Measurements from ENCODE around the gene SSH3. TPM values are rescaled to one million over a fixed set of nuclear protein-coding genes. Genes with fewer than 3 reads are reported as not detected.

Gene SSH3
- total RNA-seq, 3 donors from 2014 or later, result 55.8 to 87.0 (median 57.6) TPM

GRCh38 chr11:67353317-67354074 is 50.2 kb downstream of the SSH3 start, which contains the start of gene POLD4:
POLD4 (minus strand) TSS chr11:67353546; CDS start chr11:67353399, 147 bp downstream.
- Histone ChIP-seq H3K4me3 (peak within 1 kb of the TSS; percentile 67), H3K4me1 (ENCODE audit: low read depth) (peaks cover 57% of the 10 kb centered on the region), H3K36me3 (ENCODE audit: low read depth) (no peaks in the 10 kb centered on the region), H3K9me3 (no peaks in the 10 kb centered on the region)
- ATAC-seq (peak; percentile 76), DNase-seq (peak; percentile 99 to 100 (median 99))
- intact Hi-C loops (cut with DNase I, micrococcal nuclease), result no loop called here
- TF ChIP-seq CTCF (IDR thresholded peaks at IDR 0.05), result no peak

DNA sequence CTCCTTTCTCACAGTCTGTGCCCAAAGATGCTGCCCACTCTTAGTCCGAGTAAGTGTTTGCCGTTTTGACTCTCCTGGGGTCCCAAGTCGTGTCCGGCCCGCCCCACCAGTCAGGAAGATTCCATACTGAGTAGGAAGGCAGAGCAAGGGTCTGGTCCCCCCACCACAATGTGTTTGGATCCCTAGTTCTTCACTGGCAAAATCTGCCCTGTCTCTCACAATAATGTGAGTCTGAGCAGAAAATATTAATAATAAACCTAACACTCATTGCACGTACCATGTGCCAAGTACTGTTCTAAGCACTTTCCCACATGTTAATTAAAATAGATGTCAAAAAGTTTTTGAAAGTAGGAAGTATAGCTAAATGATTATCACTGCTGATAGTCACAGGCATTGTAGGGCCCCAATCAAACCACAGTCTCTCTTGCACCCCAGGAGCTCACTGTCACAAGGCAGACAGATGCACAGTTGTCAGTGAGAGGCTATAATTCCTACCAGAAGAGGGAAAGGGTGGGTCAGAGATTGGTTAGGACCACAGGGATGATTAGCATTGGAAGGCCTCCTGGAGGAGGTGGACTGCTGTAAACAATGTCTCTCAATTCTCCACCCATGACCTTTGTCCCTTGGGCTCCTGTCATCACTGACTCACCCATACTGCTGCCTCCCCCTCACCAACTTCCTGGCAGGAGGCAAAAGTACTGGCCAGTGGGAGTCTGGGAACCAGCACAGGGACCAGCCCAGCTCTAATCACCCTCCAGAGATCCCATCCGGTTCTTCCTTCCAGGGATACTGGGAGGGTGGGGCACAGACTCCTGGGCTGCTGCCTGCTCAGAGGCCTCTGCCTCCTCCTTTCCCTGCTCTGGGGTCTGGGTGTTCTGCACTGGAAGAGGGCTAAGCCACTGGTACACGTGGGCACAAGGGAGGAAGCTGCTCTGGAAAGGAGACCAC is 51.0 kb downstream of the SSH3 start:
- H3K36me3 ChIP-seq (ENCODE audit: low read depth), result no peaks in the 10 kb centered on the region
- no peak for TF ChIP-seq CTCF (IDR thresholded peaks at IDR 0.05)
- intact Hi-C loops (cut with DNase I, micrococcal nuclease), result no loop called here
- no peak overlapping the region for H3K4me3 ChIP-seq
- peak; percentile 62 for ATAC-seq
- H3K9me3 ChIP-seq, result no peaks in the 10 kb centered on the region
- DNase-seq, result peak; percentile 85 to 90 (median 88)
- H3K4me1 ChIP-seq (ENCODE audit: low read depth), result peaks cover 57% of the 10 kb centered on the region

DNA sequence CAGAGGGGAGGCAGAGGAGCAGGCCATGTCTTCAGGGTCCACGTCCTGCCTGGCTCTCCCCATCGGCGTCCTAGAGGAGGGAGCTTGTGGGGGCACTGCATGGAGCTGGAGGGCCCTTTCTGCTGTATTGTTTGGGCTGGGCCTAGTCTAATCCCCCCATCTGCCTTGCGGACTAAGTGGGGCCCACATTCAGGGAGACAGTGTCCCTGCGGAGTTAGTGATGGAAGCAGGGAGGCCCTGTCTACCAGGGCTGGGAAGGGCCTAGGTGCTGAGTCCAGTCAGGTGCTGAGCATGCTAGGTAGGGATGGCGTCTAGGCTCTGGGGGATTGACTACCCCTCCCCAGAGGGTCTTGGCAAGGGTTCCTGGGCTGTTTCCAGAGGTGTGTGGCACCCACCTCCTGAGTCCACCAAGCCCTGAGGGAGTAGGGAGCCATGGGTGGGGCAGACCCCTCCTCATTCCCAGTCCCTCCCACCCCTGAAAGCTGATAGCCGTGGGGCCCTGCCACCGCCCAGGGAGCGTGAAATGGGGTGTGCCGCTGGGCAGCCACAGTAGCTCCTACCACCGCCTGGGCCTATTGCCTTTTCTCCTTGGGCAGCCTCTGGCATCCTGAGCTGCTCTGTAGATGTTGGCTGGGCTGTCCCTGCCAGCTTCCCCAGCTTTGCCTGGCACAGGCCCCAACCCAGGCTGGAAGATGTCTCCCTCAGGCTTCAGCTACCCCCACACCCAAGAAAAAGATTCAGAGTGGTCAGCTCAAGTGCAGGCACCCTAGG is 51.9 kb downstream of the SSH3 start:
- TF ChIP-seq CTCF (IDR thresholded peaks at IDR 0.05), result no peak
- Histone ChIP-seq H3K9me3 (no peaks in the 10 kb centered on the region), H3K4me3 (no peak overlapping the region), H3K36me3 (ENCODE audit: low read depth) (no peaks in the 10 kb centered on the region), H3K4me1 (ENCODE audit: low read depth) (peaks cover 57% of the 10 kb centered on the region)
- DNase-seq, result peak; percentile 45 to 65 (median 63)
- no peak for ATAC-seq
- intact Hi-C loops (cut with DNase I, micrococcal nuclease), result no loop called here

DNA sequence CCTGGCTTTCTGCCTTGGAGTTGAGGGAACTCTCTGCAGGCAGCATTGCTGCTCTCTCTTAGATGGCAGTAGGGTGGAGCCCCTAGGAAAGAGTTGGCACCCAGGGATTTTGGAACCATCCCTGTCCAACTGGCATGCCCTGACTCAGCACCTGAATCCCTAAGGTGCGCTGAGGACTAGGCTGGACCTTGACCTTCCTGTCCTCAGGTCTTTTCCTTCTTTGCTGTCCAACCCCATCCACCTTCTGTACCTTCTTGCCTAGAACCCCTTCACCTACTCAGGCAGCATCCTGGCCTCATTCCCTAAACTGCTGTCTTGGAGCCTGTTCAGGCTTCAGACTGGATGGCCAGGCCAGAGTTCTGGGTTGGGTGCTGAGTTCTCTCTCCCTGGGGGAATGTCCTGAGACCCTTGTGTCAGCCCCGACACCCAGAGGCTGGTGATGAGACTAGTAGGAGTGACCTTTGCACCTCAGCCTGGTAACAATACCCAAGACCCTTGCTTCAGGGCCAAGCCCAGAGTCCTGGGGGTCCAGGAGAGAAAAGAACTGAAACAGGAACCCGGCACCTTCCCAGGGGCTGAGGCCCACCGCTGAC is 52.6 kb downstream of the SSH3 start:
- H3K4me1 ChIP-seq (ENCODE audit: low read depth), result peaks cover 53% of the 10 kb centered on the region
- H3K9me3 ChIP-seq, result no peaks in the 10 kb centered on the region
- intact Hi-C loops (cut with DNase I, micrococcal nuclease), result no loop called here
- H3K36me3 ChIP-seq (ENCODE audit: low read depth), result no peaks in the 10 kb centered on the region
- H3K4me3 ChIP-seq, result no peak overlapping the region
- TF ChIP-seq CTCF (IDR thresholded peaks at IDR 0.05), result no peak
- peak; percentile 8 for ATAC-seq
- DNase-seq, result peak; percentile 42 to 53 (median 49)

- Histone ChIP-seq H3K36me3 (ENCODE audit: low read depth) (no peaks in the 10 kb centered on the region), H3K9me3 (no peaks in the 10 kb centered on the region), H3K4me3 (no peak overlapping the region), H3K4me1 (ENCODE audit: low read depth) (peaks cover 47% of the 10 kb centered on the region)
- peak in 2 of 3 donors; percentile 54 to 64 for DNase-seq
- no peak for TF ChIP-seq CTCF (IDR thresholded peaks at IDR 0.05)
- ATAC-seq, result no peak
- intact Hi-C loops (cut with DNase I, micrococcal nuclease), result no loop called here
Observed at GRCh38 chr11:67356387-67356863, 53.1 kb downstream of the SSH3 start.
